Mammary epithelial cell (primary cell): ENCODE data around the gene GLO1.

ENCODE experiments used
- EZH2 ChIP-seq: IDR thresholded peaks from 2 replicates; pipeline ENCODE4 v1.6.1; 2012; ENCODE audit warnings: low read length, inconsistent platforms, borderline replicate concordance
- TF ChIP-seq, protein P1 (sequence below), 2 donors: IDR thresholded peaks in 1 of 2; conservative IDR thresholded peaks in 1 of 2; 2 replicates each; pipeline ENCODE4 v1.5.1; 2011 to 2012; ENCODE audit warnings: inconsistent platforms in 2 of 2, low read length in 2 of 2, mild to moderate bottlenecking in 2 of 2, control low read depth in 1 of 2, low read depth in 1 of 2; ENCODE audit not compliant: insufficient read depth in 1 of 2; ENCODE audit errors: extremely low read depth in 1 of 2

DNA sequence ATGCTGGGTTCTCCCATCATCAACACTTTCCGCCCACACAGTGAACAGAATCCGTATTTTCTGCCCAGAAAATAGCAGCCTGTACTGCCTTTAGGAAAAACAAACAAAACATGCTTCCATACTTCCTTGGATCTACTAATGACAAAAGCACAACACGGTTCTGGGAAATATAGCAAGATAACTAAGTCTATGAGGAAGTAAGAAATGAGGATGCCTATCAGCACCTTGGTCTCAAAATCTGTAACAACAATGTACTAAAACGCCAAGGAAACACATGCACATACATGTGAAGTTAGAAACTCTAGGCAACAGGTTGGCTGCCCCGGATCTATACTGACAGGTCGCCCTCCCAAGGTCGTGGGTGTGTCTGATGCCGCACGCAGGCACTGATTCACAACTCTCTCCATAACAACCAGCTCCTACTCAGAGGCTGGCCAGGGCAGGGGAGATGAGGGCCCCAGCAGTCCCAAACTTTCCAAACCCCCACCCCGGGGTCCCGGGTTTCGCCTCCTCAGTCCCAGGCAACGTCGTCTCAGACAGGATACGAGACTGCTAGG is 63.9 kb downstream of the GLO1 start:
- TF ChIP-seq EZH2, result no peak
- TF ChIP-seq, protein P1, sequence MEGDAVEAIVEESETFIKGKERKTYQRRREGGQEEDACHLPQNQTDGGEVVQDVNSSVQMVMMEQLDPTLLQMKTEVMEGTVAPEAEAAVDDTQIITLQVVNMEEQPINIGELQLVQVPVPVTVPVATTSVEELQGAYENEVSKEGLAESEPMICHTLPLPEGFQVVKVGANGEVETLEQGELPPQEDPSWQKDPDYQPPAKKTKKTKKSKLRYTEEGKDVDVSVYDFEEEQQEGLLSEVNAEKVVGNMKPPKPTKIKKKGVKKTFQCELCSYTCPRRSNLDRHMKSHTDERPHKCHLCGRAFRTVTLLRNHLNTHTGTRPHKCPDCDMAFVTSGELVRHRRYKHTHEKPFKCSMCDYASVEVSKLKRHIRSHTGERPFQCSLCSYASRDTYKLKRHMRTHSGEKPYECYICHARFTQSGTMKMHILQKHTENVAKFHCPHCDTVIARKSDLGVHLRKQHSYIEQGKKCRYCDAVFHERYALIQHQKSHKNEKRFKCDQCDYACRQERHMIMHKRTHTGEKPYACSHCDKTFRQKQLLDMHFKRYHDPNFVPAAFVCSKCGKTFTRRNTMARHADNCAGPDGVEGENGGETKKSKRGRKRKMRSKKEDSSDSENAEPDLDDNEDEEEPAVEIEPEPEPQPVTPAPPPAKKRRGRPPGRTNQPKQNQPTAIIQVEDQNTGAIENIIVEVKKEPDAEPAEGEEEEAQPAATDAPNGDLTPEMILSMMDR (conservative IDR thresholded peaks at IDR 0.05 in 1 of 2, IDR thresholded peaks at IDR 0.05 in 1 of 2; ENCODE audit: extremely low read depth in 1 of 2, insufficient read depth in 1 of 2, low read depth in 1 of 2, low read length in 2 of 2), result no peak
